DND-41 (cell line): ENCODE data around the gene ATP5F1C.
A peak's percentile ranks its signal among the peaks of the same experiment; 100 is the strongest.

Source experiments
- ATAC-seq: fragments of 200-7000 bp; cut with Tn5 transposase; 3 replicates; pipeline ENCODE4 v1.9.1; 2021; ENCODE audit warnings: low read depth; ENCODE audit not compliant: insufficient read depth
- DNase-seq: peaks from one replicate; pipeline ENCODE4 v3.0.0-alpha.2; 2020
- H2AFZ ChIP-seq: 2 replicates; pipeline ENCODE4 v1.6.0; 2012; ENCODE audit warnings: low read depth, low read length
- H3K27ac ChIP-seq: 2 replicates; pipeline ENCODE4 v1.5.1; 2012; ENCODE audit warnings: low read length, inconsistent platforms
- H3K27me3 ChIP-seq: fragments of 200-600 bp; sonication (generic); 2 replicates; pipeline ENCODE4 v1.6.0; 2012; ENCODE audit warnings: low read length, mild to moderate bottlenecking, inconsistent platforms; ENCODE audit not compliant: insufficient read depth, poor library complexity
- H3K36me3 ChIP-seq: 2 replicates; pipeline ENCODE4 v1.5.1; 2012; ENCODE audit warnings: low read length, inconsistent platforms; ENCODE audit not compliant: insufficient read depth
- H3K4me1 ChIP-seq: 2 replicates; pipeline ENCODE4 v1.5.1; 2012; ENCODE audit warnings: mild to moderate bottlenecking, low read length; ENCODE audit not compliant: insufficient read depth
- H3K4me2 ChIP-seq: 2 replicates; pipeline ENCODE4 v1.6.0; 2012; ENCODE audit warnings: mild to moderate bottlenecking, moderate library complexity, low read length, inconsistent platforms; ENCODE audit not compliant: insufficient read depth
- H3K4me3 ChIP-seq, 2 experiments: fragments of 200-600 bp in 1 of 2; shearing (Covaris generic) in 1 of 2; 2 replicates each; pipeline ENCODE4 v1.5.1; 2012 to 2016; ENCODE audit warnings: inconsistent platforms in 2 of 2, low read length in 2 of 2, mild to moderate bottlenecking in 2 of 2, low read depth in 1 of 2, moderate library complexity in 1 of 2
- H3K79me2 ChIP-seq: 2 replicates; pipeline ENCODE4 v1.6.0; 2012; ENCODE audit warnings: low read length, inconsistent platforms; ENCODE audit not compliant: insufficient read depth
- H3K9ac ChIP-seq: 2 replicates; pipeline ENCODE4 v1.6.0; 2012; ENCODE audit warnings: low read depth, mild to moderate bottlenecking, inconsistent platforms, low read length, moderate library complexity
- H3K9me3 ChIP-seq: 2 replicates; pipeline ENCODE4 v1.5.1; 2012; ENCODE audit warnings: low read length, moderate library complexity, mild to moderate bottlenecking, inconsistent platforms; ENCODE audit not compliant: insufficient read depth, severe bottlenecking
- H4K20me1 ChIP-seq: 2 replicates; pipeline ENCODE4 v1.6.0; 2012; ENCODE audit warnings: low read length; ENCODE audit not compliant: insufficient read depth
- EZH2 ChIP-seq: IDR thresholded peaks from 3 replicates; pipeline ENCODE4 v1.6.1; 2012; ENCODE audit warnings: borderline replicate concordance, low read depth, mild to moderate bottlenecking, moderate library complexity, low read length, inconsistent platforms; ENCODE audit not compliant: severe bottlenecking
- TF ChIP-seq, protein P1 (sequence below): IDR thresholded peaks from 2 replicates; pipeline ENCODE4 v1.5.1; 2012; ENCODE audit warnings: borderline replicate concordance, low read length, moderate library complexity, mild to moderate bottlenecking; ENCODE audit not compliant: poor library complexity, severe bottlenecking; ENCODE audit errors: extremely low read depth

ATP5F1C gene

DNA sequence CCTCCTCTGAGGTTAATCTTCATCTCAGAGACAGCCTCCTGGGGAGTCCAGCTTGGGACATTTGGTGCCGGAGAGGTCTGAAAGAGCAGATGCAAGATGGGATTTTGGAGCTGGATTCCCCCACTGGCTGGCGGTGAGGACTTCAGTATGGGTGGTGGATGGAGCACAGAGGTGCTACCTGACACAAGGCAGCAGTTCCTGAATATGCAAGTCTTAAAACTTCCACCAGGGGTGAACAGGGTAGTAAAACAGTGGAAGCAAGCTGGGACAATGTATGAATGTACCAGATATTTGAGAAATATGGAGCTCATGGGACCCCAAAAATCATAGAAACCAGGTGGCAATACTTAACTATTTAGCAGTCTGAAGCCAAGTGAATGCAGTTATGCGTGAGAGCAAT is 25.5 kb downstream of the ATP5F1C start:
- no peak for DNase-seq
- Histone ChIP-seq H3K9me3 (no peaks in the 10 kb centered on the region), H3K9ac (no peak overlapping the region), H3K27ac (no peak overlapping the region), H3K79me2 (peaks cover under 1% of the 10 kb centered on the region), H3K4me2 (no peak overlapping the region), H3K36me3 (0 out of 2 replicates have a peak, but pooled peaks cover 2% of the 10 kb centered on the region), H3K4me1 (peaks cover 11% of the 10 kb centered on the region), H2AFZ (no peak overlapping the region), H3K4me3 (no peak overlapping the region), H4K20me1 (no peaks in the 10 kb centered on the region; the same call in 1 of the 2 replicates), H3K27me3 (no peaks in the 10 kb centered on the region)
- no peak for ATAC-seq
- no peak for TF ChIP-seq EZH2
- TF ChIP-seq, protein P1, sequence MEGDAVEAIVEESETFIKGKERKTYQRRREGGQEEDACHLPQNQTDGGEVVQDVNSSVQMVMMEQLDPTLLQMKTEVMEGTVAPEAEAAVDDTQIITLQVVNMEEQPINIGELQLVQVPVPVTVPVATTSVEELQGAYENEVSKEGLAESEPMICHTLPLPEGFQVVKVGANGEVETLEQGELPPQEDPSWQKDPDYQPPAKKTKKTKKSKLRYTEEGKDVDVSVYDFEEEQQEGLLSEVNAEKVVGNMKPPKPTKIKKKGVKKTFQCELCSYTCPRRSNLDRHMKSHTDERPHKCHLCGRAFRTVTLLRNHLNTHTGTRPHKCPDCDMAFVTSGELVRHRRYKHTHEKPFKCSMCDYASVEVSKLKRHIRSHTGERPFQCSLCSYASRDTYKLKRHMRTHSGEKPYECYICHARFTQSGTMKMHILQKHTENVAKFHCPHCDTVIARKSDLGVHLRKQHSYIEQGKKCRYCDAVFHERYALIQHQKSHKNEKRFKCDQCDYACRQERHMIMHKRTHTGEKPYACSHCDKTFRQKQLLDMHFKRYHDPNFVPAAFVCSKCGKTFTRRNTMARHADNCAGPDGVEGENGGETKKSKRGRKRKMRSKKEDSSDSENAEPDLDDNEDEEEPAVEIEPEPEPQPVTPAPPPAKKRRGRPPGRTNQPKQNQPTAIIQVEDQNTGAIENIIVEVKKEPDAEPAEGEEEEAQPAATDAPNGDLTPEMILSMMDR, result no peak

DNA sequence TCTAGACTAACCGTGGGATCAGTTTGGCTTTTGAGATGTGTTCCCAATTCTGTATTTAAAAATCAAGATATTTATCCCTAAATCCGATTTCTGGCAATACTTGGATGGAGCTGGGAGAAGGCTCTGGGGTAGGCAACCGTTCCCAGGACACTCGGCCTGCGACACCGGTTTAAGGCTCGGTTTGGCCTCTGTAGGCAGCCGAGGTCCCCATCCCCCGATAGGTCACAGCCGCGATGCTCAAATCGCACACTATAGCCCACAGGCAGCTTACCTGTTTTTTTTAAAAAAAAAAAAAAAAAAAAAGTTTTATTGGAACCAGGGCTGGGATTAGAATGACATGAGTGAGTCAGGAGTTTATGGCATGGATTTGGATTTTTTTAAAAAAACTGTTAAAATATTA is 29.6 kb downstream of the ATP5F1C start:
- Histone ChIP-seq H3K79me2 (peaks cover 35% of the 10 kb centered on the region), H3K4me1 (peaks cover 32% of the 10 kb centered on the region), H3K4me3 (peak overlapping the region; percentile 59 to 87), H3K9ac (peak overlapping the region; percentile 73), H3K9me3 (no peaks in the 10 kb centered on the region), H2AFZ (peak overlapping the region; percentile 81), H3K36me3 (peaks cover 3% of the 10 kb centered on the region; the same call in 1 of the 2 replicates), H4K20me1 (no peaks in the 10 kb centered on the region), H3K27ac (no peak overlapping the region), H3K27me3 (no peaks in the 10 kb centered on the region), H3K4me2 (peak overlapping the region; percentile 83)
- TF ChIP-seq, protein P1, result no peak
- TF ChIP-seq EZH2, result no peak
- DNase-seq (no peak), ATAC-seq (no peak)

DNA sequence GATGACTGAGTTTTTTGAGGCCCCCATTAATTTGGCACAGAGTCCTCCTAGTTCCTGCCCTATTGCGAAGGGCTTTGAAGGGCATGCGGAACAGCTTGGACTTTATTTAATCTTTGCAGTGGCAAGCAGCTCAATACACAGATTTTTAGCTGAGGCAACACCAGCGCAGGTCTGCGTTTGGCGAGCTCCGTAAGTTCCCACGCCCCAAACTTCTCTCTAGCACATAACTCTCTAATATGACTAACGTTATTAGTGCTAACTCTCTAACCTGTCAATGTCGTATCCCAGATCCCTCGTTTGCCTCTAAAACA is 30.0 kb downstream of the ATP5F1C start:
- H3K9me3 ChIP-seq, result no peaks in the 10 kb centered on the region
- peaks cover 32% of the 10 kb centered on the region for H3K4me1 ChIP-seq
- peak overlapping the region; percentile 73 for H3K9ac ChIP-seq
- H3K4me3 ChIP-seq, result peak overlapping the region; percentile 59 to 87
- ATAC-seq, result no peak
- H3K4me2 ChIP-seq, result peak overlapping the region; percentile 83
- H3K27ac ChIP-seq, result peak overlapping the region; percentile 53
- peaks cover 3% of the 10 kb centered on the region; the same call in 1 of the 2 replicates for H3K36me3 ChIP-seq
- no peak for TF ChIP-seq EZH2
- TF ChIP-seq, protein P1, result no peak
- no peaks in the 10 kb centered on the region for H3K27me3 ChIP-seq
- DNase-seq, result no peak
- peak overlapping the region; percentile 81 for H2AFZ ChIP-seq
- peaks cover 35% of the 10 kb centered on the region for H3K79me2 ChIP-seq
- H4K20me1 ChIP-seq, result no peaks in the 10 kb centered on the region
